Measurements from ENCODE around the gene L1CAM.

Gene L1CAM

GRCh38 chrX:153908219-153908860 lies 22.4 kb upstream of the L1CAM start:
- DNase-seq (ENCODE audit: low read depth), result no peak
- no peak for TF ChIP-seq CTCF (conservative IDR thresholded peaks at IDR 0.05; ENCODE audit: low read depth, low read length)
- H3K4me3 ChIP-seq (ENCODE audit: low read depth, low read length), result no peak overlapping the region

- DNase-seq (ENCODE audit: low read depth), result no peak
- TF ChIP-seq CTCF (conservative IDR thresholded peaks at IDR 0.05; ENCODE audit: low read depth, low read length), result no peak
- H3K4me3 ChIP-seq (ENCODE audit: low read depth, low read length), result no peak overlapping the region
These were observed 21.5 kb upstream of the L1CAM start for GRCh38 chrX:153907456-153907855.

GRCh38 chrX:153906126-153906917 lies 20.3 kb upstream of the L1CAM start:
- no peak for DNase-seq (ENCODE audit: low read depth)
- no peak for TF ChIP-seq CTCF (conservative IDR thresholded peaks at IDR 0.05; ENCODE audit: low read depth, low read length)
- H3K4me3 ChIP-seq (ENCODE audit: low read depth, low read length), result no peak overlapping the region

GRCh38 chrX:153905481-153906095 lies 19.6 kb upstream of the L1CAM start:
- TF ChIP-seq CTCF (conservative IDR thresholded peaks at IDR 0.05; ENCODE audit: low read depth, low read length), result no peak
- DNase-seq (ENCODE audit: low read depth), result no peak
- H3K4me3 ChIP-seq (ENCODE audit: low read depth, low read length), result no peak overlapping the region

- DNase-seq (ENCODE audit: low read depth), result no peak
- no peak for TF ChIP-seq CTCF (conservative IDR thresholded peaks at IDR 0.05; ENCODE audit: low read depth, low read length)
- no peak within 1 kb of the TSS for H3K4me3 ChIP-seq (ENCODE audit: low read depth, low read length)
These were observed 18.3 kb upstream of the L1CAM start, which contains the start of gene AVPR2 for GRCh38 chrX:153903991-153904957. Gene AVPR2, plus strand, starts transcription at chrX:153904673. Its CDS starts 473 bp downstream, at chrX:153905146.

- TF ChIP-seq CTCF (conservative IDR thresholded peaks at IDR 0.05; ENCODE audit: low read depth, low read length), result no peak
- no peak overlapping the region for H3K4me3 ChIP-seq (ENCODE audit: low read depth, low read length)
- no peak for DNase-seq (ENCODE audit: low read depth)
These were observed 17.4 kb upstream of the L1CAM start for GRCh38 chrX:153903238-153903980.
